Prostate gland (tissue), 2 donors: ENCODE results near the gene ITGA4. TPM values are rescaled to one million over a fixed set of nuclear protein-coding genes. Genes with fewer than 3 reads are reported as not detected.

ENCODE experiments used
- DNase-seq: peaks from one replicate; pipeline ENCODE4 v3.0.0-alpha.2; 2019; ENCODE audit warnings: low spot score
- H3K27ac ChIP-seq, 2 donors: fragments of 200-600 bp; sonication (generic); 2 replicates each; pipeline ENCODE4 v1.5.1; 2017 to 2019
- H3K27me3 ChIP-seq: fragments of 200-600 bp; sonication (generic); replicated peaks from 2 replicates; pipeline ENCODE4 v1.5.1; 2019; ENCODE audit not compliant: insufficient read depth
- H3K36me3 ChIP-seq, 2 donors: fragments of 200-600 bp; sonication (generic); 1 replicate in 1 of 2; 2 replicates in 1 of 2; pipeline versions ENCODE4 v1.5.1 to v1.8.1; 2017 to 2019
- H3K4me1 ChIP-seq: fragments of 200-600 bp; sonication (generic); replicated peaks from 2 replicates; pipeline ENCODE4 v1.5.1; 2019
- H3K4me3 ChIP-seq, 2 donors: fragments of 200-600 bp; sonication (generic); 2 replicates each; pipeline ENCODE4 v1.5.1; 2017 to 2019
- H3K9me3 ChIP-seq: fragments of 200-600 bp; sonication (generic); 2 replicates; pipeline ENCODE4 v1.5.1; 2017
- POLR2A ChIP-seq: fragments of 450-650 bp; IDR thresholded peaks from one replicate; pipeline ENCODE4 v1.6.1; 2016; ENCODE audit warnings: antibody characterized with exemption, mild to moderate bottlenecking
- POLR2AphosphoS5 ChIP-seq: sonication (generic); formaldehyde crosslinking; IDR thresholded peaks from one replicate; pipeline ENCODE4 v1.6.1; 2017; ENCODE audit warnings: antibody characterized with exemption
- WGBS: methylation state at CpG from one replicate; pipeline ENCODE4 v1.1.5; 2018; 5-methylcytosine and 5-hydroxymethylcytosine counted together
- intact Hi-C: fragments of 100-400 bp; cut with DNase I; formaldehyde crosslinking; loops from one replicate; pipeline ENCODE4 v1.14.2; 2022
- total RNA-seq, 2 donors: library from RNA; depleted of rRNA; stranded (reverse); fragments of >200 nt; gene quantifications; one replicate each; pipeline ENCODE4 v1.1.0, GENCODE V29; 2016
- TF ChIP-seq, protein P1 (sequence below), 4 experiments: fragments of 200-600 bp in 2 of 4; fragments of 450-650 bp in 2 of 4; sonication (generic) in 2 of 4; IDR thresholded peaks; 1 replicate in 3 of 4; 2 replicates in 1 of 4; pipeline ENCODE4 v1.5.1; 2016 to 2019; ENCODE audit warnings: antibody characterized with exemption in 4 of 4, mild to moderate bottlenecking in 2 of 4, moderate library complexity in 2 of 4

Gene ITGA4
- total RNA-seq, 2 donors from 2014 or later = 2.9 to 6.4 TPM

- H3K27ac ChIP-seq = no peak overlapping the region
- H3K9me3 ChIP-seq = no peaks in the 10 kb centered on the region
- 54% methylated on average over 4 of the region's 4 CpGs for WGBS
- intact Hi-C loops = no loop called here
- H3K27me3 ChIP-seq = no peaks in the 10 kb centered on the region
- no peak overlapping the region for H3K4me3 ChIP-seq
- H3K4me1 ChIP-seq = no peaks in the 10 kb centered on the region
- TF ChIP-seq POLR2AphosphoS5 = no peak
- TF ChIP-seq POLR2A = no peak
- TF ChIP-seq, protein P1, sequence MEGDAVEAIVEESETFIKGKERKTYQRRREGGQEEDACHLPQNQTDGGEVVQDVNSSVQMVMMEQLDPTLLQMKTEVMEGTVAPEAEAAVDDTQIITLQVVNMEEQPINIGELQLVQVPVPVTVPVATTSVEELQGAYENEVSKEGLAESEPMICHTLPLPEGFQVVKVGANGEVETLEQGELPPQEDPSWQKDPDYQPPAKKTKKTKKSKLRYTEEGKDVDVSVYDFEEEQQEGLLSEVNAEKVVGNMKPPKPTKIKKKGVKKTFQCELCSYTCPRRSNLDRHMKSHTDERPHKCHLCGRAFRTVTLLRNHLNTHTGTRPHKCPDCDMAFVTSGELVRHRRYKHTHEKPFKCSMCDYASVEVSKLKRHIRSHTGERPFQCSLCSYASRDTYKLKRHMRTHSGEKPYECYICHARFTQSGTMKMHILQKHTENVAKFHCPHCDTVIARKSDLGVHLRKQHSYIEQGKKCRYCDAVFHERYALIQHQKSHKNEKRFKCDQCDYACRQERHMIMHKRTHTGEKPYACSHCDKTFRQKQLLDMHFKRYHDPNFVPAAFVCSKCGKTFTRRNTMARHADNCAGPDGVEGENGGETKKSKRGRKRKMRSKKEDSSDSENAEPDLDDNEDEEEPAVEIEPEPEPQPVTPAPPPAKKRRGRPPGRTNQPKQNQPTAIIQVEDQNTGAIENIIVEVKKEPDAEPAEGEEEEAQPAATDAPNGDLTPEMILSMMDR (IDR thresholded peaks at IDR 0.05) = peak; percentile 36 to 63 (median 56)
- H3K36me3 ChIP-seq = no peaks in the 10 kb centered on the region
- DNase-seq = peak; percentile 49
These were observed 9.7 kb downstream of the ITGA4 start for GRCh38 chr2:181466661-181467576.

GRCh38 chr2:181467966-181468707 is 11.0 kb downstream of the ITGA4 start:
- Histone ChIP-seq H3K27ac (no peak overlapping the region), H3K4me1 (no peaks in the 10 kb centered on the region), H3K9me3 (no peaks in the 10 kb centered on the region), H3K4me3 (no peak overlapping the region), H3K36me3 (no peaks in the 10 kb centered on the region), H3K27me3 (no peaks in the 10 kb centered on the region)
- intact Hi-C loops = no loop called here
- no peak for TF ChIP-seq POLR2AphosphoS5
- no peak for DNase-seq
- WGBS = 70% methylated on average over 3 of the region's 3 CpGs

DNA sequence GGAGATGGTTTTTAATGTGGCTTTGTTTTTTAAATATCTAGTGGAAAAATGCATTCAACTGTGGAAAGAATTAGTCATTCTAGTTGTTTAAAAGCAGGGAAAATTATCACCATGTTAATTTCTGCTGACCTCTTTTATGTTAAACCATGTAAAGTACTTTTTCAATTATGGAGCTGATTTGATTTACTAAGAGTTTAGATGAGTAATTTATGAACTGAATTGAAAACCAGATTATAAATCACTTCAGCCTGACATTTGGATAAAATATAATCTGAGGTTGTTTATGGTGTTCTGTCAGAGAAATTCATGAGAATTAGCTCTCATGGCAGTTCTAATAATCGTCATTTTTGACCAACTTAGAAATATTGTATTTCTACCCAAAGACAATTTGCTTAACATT is 11.6 kb downstream of the ITGA4 start:
- WGBS = 88% methylated on average over 1 of the region's 1 CpG
- H3K4me3 ChIP-seq = no peak overlapping the region
- H3K36me3 ChIP-seq = no peaks in the 10 kb centered on the region
- H3K27me3 ChIP-seq = no peaks in the 10 kb centered on the region
- DNase-seq = no peak
- no peak overlapping the region for H3K27ac ChIP-seq
- intact Hi-C loops = no loop called here
- no peaks in the 10 kb centered on the region for H3K9me3 ChIP-seq
- no peaks in the 10 kb centered on the region for H3K4me1 ChIP-seq
- TF ChIP-seq POLR2AphosphoS5 = no peak
- TF ChIP-seq POLR2A = no peak
- TF ChIP-seq, protein P1 (IDR thresholded peaks at IDR 0.05) = no peak

GRCh38 chr2:181471226-181471625 is 14.0 kb downstream of the ITGA4 start:
- TF ChIP-seq, protein P1 (IDR thresholded peaks at IDR 0.05) = no peak
- TF ChIP-seq POLR2AphosphoS5 (no peak), POLR2A (no peak)
- no peak overlapping the region for H3K4me3 ChIP-seq
- H3K36me3 ChIP-seq = no peaks in the 10 kb centered on the region
- 75% methylated on average over 3 of the region's 3 CpGs for WGBS
- no peaks in the 10 kb centered on the region for H3K9me3 ChIP-seq
- H3K4me1 ChIP-seq = no peaks in the 10 kb centered on the region
- no peak for DNase-seq
- H3K27ac ChIP-seq = no peak overlapping the region
- intact Hi-C loops = no loop called here
- no peaks in the 10 kb centered on the region for H3K27me3 ChIP-seq

- Histone ChIP-seq H3K27ac (no peak overlapping the region), H3K36me3 (no peaks in the 10 kb centered on the region), H3K4me1 (no peaks in the 10 kb centered on the region), H3K9me3 (no peaks in the 10 kb centered on the region), H3K4me3 (no peak overlapping the region), H3K27me3 (no peaks in the 10 kb centered on the region)
- TF ChIP-seq, protein P1 (IDR thresholded peaks at IDR 0.05) = no peak
- no peak for TF ChIP-seq POLR2AphosphoS5
- no peak for DNase-seq
- intact Hi-C loops = no loop called here
These were observed 14.6 kb downstream of the ITGA4 start for GRCh38 chr2:181471783-181472182.
